Measurements from ENCODE around the gene C5orf63.
"Not testable (repeated sequence)": the region's sequence is repeated elsewhere in the genome, so short reads cannot be mapped to it uniquely, and the experiment has no call there.

C5orf63 gene

DNA sequence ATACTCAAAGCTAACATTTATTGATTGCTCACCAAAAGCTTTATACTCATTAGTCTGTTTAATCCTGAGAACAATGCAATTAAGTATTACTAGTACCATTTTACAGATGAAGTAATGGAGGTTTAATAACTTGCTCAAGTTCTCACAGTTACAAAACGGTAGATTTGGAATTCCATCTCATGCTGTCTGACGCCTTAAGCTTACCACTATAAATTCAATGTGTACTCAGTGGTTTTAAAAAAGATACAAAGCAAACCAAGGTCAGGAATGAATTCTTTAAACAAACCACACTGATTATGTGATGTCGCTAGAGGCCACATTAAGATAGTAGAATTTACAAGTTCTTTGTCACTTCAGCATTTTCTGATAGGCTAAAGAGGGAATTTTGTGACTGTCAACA is 1.2 kb upstream of the C5orf63 start:
- no peak for DNase-seq (ENCODE audit: low spot score)

- DNase-seq (ENCODE audit: low spot score) = no peak
Observed at GRCh38 chr5:127070243-127070642, 3.1 kb downstream of the C5orf63 start.

GRCh38 chr5:127068493-127069214 is 4.6 kb downstream of the C5orf63 start:
- DNase-seq (ENCODE audit: low spot score) = no peak

- no peak for DNase-seq (ENCODE audit: low spot score)
Observed at GRCh38 chr5:127066721-127067120, 6.6 kb downstream of the C5orf63 start.

- no peak for DNase-seq (ENCODE audit: low spot score)
Observed at GRCh38 chr5:127064253-127064840, 9.0 kb downstream of the C5orf63 start.

DNA sequence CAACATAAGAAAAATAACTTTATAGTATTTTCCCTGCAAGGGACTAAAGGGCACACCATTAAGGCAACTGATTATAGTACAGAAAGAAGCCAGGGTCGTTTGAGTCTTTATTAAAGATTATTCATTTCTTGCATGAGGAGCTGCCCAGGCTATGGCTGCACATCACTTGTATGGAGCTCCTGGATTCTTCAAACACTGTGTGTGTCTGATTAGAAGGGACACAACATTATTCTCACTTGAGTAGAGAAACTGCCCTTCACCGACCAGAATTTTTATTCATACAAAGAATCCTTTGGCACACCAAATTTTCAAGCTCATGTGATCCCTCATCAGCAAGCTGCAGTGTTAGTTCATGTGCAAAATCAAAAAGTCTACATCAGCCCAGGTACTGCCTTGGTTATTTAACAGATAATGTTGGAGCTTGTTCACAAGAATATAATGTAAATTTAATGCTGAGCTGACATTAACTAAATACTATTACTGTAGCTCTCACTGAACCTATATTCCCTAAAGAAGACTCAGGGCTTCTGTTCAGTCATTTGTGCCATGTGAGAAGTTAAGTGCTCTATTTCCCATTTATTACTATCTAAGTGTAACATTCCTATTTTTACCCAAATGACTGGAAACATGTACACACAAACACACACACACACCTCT is 9.9 kb downstream of the C5orf63 start:
- no peak for DNase-seq (ENCODE audit: low spot score)

GRCh38 chr5:127061956-127062355 is 11.3 kb downstream of the C5orf63 start:
- no peak for DNase-seq (ENCODE audit: low spot score)

- DNase-seq (ENCODE audit: low spot score) = no peak
Observed at GRCh38 chr5:127061537-127061936, 11.8 kb downstream of the C5orf63 start.

DNA sequence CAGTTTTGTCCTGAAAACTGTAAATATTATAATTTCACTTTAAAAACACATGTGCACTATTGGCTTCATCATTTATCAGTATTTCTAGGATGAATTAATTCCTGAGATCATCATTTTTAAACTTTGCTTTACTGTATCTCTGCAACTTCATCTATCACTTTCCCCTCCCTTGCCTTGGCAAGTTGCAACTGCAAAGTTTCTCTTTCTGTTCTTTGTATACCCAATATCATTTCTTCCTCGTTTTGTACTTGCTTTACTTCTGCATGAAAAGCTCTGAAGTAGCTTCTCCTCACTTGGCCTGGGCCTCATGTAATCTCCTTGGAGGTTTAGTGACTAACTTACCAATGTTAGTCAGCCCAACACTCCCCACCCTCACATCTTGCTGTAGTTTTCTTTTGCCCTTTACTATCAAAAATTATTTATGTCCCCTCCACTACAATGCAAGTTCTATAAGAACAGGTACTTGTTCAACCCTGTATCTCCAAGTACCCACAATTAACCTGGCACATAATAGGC is 12.8 kb downstream of the C5orf63 start:
- no peak for DNase-seq (ENCODE audit: low spot score)

GRCh38 chr5:127056896-127057295 is 16.4 kb downstream of the C5orf63 start:
- no peak for DNase-seq (ENCODE audit: low spot score)

DNA sequence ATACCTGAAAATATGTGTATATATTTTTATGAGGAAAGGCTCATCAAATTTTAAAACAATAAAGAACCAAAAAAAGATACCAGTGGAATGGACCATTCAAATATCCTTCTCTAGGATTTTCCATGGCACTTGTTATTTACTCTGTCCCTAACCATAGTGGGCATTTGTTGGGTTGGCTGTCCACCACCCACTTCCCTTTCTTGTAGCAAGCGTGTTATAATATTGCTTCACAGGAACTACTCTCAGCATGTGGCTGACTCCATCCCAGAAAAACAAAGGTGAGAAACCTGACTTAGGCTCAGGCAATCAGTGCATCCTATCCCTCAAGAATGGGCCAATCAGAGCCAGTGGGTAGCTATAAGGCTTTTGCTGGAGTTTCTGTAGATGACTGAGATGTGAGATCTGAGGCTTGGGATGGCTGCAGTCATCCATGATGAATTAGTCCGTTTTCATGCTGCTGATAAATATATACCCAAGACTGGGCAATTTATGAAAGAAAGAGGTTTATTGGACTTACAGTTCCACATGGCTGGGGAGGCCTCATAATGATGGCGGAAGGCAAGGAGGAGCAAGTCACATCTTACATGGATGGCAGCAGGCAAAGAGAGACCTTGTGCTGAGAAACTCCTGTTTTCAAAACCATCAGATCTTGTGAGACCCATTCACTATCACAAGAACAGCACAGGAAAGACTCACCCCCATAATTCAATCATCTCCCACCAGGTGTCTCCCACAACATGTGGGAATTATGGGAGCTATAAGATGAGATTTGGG is 17.2 kb downstream of the C5orf63 start:
- DNase-seq (ENCODE audit: low spot score) = no peak

- DNase-seq (ENCODE audit: low spot score) = not testable (repeated sequence)
Observed at GRCh38 chr5:127053551-127053950, 19.8 kb downstream of the C5orf63 start.

GRCh38 chr5:127053049-127053448 is 20.3 kb downstream of the C5orf63 start:
- no peak for DNase-seq (ENCODE audit: low spot score)

DNA sequence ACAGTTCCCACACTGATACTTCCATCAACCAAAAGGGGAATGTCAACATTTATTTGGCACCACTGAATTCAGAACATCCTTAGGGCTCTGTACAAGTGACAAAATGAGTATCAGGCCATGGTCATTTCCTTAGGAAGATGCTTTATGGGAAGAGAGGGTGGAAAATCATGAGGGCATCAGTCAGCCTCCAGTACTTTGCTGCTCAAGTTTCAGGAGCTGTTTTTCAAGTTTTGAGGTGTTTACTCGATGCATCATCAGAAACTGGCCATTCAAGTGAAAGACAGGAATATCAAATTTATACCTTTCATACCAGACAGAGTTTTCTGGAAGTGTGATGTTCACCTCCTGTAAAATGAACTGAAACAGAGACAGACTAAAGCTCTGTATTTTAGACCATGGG is 21.7 kb downstream of the C5orf63 start:
- DNase-seq (ENCODE audit: low spot score) = no peak

GRCh38 chr5:127046343-127047072 is 26.8 kb downstream of the C5orf63 start:
- DNase-seq (ENCODE audit: low spot score) = no peak

DNA sequence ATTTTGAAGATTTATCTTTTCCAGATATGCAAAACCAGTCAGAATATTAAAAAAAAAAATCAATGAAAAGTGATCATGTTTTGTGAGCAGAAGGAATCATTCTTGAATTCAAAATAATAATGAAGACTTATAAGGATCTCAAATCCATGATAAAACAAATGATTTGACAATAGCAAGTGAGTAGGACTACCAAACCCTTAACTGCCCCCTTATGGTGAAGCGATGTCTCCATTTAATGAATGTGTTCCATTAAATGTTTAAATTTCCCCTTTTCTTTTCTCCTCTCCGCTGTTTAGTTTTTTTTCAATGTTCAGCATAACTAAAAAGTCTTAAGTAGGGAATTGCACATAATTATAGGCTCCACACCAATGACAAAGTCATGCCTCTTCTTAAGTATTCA is 30.7 kb downstream of the C5orf63 start:
- DNase-seq (ENCODE audit: low spot score) = no peak

- DNase-seq (ENCODE audit: low spot score) = no peak
Observed at GRCh38 chr5:127041571-127041970, 31.7 kb downstream of the C5orf63 start.

- DNase-seq (ENCODE audit: low spot score) = no peak
Observed at GRCh38 chr5:127040796-127041520, 32.3 kb downstream of the C5orf63 start.

DNA sequence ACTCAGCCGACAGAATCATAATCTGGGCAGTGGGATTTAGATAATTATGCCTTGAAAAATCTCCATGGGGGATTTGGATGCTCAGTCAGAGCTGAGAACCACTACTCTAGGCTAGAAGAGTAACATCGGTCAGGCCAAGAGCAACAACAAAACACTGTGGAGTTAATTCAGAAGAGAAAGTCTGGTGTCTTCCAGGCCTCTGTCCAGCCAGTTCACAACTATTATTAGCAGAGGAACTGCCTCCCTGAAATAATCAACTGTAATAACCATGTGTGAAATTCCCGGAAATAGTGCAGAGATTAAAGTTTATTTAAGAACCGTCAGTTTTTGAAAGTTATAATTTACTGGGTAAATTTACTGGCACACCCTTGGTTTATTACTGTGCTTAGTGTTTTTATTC is 34.8 kb downstream of the C5orf63 start:
- no peak for DNase-seq (ENCODE audit: low spot score)

- no peak for DNase-seq (ENCODE audit: low spot score)
Observed at GRCh38 chr5:127031863-127032232, 41.5 kb downstream of the C5orf63 start.
